ENCODE data around the gene MIXL1.
"Not testable (repeated sequence)": the region's sequence is repeated elsewhere in the genome, so short reads cannot be mapped to it uniquely, and the experiment has no call there.

MIXL1 gene

DNA sequence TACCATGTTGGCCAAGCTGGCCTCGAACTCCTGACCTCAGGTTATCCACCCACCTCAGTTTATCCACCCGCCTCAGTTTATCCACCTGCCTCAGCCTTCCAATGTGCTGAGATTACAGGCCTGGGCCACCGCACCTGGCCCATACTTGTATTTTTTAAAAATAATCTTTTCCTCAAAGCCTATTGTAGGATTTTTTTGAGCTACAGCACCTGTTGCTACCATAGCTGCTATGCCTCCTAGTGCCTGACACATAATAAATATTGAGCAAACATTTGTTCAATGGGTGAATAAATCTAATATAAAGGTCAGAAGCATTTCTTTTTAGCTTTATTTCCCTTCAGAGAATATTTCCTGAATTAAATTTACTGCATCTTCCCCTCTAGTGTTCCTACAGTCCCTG lies 21.2 kb upstream of the MIXL1 start:
- no CpG with 5 or more reads among the region's 3 CpGs for WGBS, 2 donors (ENCODE audit: extremely low coverage in 2 of 2, insufficient read length in 2 of 2, insufficient replicate concordance in 1 of 2)
- no peak overlapping the region for H3K27ac ChIP-seq (replicated peaks; ENCODE audit: low read length)
- no peak overlapping the region for H3K4ac ChIP-seq (ENCODE audit: low read length)

DNA sequence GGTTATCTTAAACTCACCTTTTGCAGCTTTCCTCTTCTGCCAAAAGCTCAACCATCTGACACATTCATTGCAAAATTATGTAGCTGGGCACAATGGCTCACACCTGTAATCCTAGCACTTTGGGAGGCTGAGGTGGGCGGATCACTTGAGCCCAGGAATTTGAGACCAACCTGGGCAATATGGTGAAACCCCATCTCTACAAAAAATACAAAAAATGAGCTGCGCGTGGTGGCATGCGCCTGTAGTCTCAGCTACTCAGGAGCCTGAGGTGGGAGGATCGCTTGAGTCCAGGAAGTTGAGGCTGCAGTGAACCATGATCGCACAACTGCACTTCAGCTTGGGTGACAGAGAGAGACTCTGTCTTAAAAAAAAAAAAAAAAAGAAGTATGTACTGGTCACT lies 20.8 kb upstream of the MIXL1 start:
- not testable (repeated sequence) for DNase-seq (ENCODE audit: low spot score); H2AK5ac ChIP-seq (ENCODE audit: low read depth, low read length)

More for the DNA sequence above, 21.2 kb upstream of the MIXL1 start:
- no peak for DNase-seq (ENCODE audit: low spot score)
- Histone ChIP-seq H3K27me3 (ENCODE audit: control insufficient read depth in 3 of 3, insufficient read depth in 3 of 3, low read depth in 1 of 3, low read length in 3 of 3) (no peaks in the 10 kb centered on the region), H2AK5ac (ENCODE audit: low read depth, low read length) (no peak overlapping the region), H2BK5ac (ENCODE audit: low read length) (no peak overlapping the region), H2AFZ (ENCODE audit: low read length) (no peak overlapping the region), H4K8ac (ENCODE audit: low read depth, low read length) (no peak overlapping the region), H3K36me3 (replicated peaks in 1 of 2; ENCODE audit: control insufficient read depth in 2 of 2, insufficient read depth in 2 of 2, low read length in 2 of 2) (no peaks in the 10 kb centered on the region), H3K4me3 (ENCODE audit: low read length in 2 of 2) (no peak overlapping the region), H3K9ac (ENCODE audit: low read depth, low read length, poor library complexity) (no peak overlapping the region), H2BK12ac (ENCODE audit: low read length) (no peak overlapping the region), H3K14ac (ENCODE audit: low read length) (no peak overlapping the region), H3K18ac (ENCODE audit: low read length) (no peak overlapping the region), H3K9me3 (replicated peaks in 1 of 2; ENCODE audit: control insufficient read depth in 2 of 2, insufficient read depth in 1 of 2, low read depth in 1 of 2, low read length in 2 of 2) (no peaks in the 10 kb centered on the region), H3K4me1 (ENCODE audit: control insufficient read depth in 2 of 2, insufficient read depth in 1 of 2, low read depth in 1 of 2, low read length in 2 of 2) (no peaks in the 10 kb centered on the region), H3K23ac (ENCODE audit: low read depth, low read length, poor library complexity) (no peak overlapping the region), H2BK15ac (ENCODE audit: low read length) (no peak overlapping the region), H3K79me1 (ENCODE audit: low read depth, low read length) (no peaks in the 10 kb centered on the region), H4K91ac (ENCODE audit: low read depth, low read length, poor library complexity) (no peak overlapping the region), H3K4me2 (ENCODE audit: insufficient read depth, low read length, poor library complexity, severe bottlenecking) (no peak overlapping the region), H2BK120ac (ENCODE audit: low read depth, low read length) (no peak overlapping the region)

DNA sequence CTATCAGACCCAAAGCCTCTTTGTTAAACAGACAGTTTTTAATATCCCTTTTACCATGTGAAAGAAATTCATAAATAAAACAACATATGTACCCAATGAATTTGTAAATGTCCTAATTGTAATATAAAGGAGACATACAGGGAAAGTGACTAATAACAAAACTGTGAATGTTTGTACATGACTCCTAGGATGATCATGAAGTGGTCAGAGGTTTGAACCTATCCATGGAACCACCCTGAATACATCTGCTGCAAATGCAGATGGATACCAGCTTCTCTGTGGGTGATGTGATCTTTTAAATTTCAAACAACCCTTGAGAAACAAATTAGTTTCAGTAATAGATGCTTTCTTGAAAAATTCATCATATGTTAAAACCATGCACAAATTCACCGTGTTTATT lies 20.2 kb upstream of the MIXL1 start:
- Histone ChIP-seq H3K23ac (ENCODE audit: low read depth, low read length, poor library complexity) (no peak overlapping the region), H2BK15ac (ENCODE audit: low read length) (no peak overlapping the region), H3K27ac (replicated peaks; ENCODE audit: low read length) (no peak overlapping the region), H4K91ac (ENCODE audit: low read depth, low read length, poor library complexity) (no peak overlapping the region), H3K4ac (ENCODE audit: low read length) (no peak overlapping the region), H2BK120ac (ENCODE audit: low read depth, low read length) (no peak overlapping the region), H2AFZ (ENCODE audit: low read length) (no peak overlapping the region), H3K9ac (ENCODE audit: low read depth, low read length, poor library complexity) (no peak overlapping the region), H3K4me3 (ENCODE audit: low read length in 2 of 2) (no peak overlapping the region), H3K27me3 (ENCODE audit: control insufficient read depth in 3 of 3, insufficient read depth in 3 of 3, low read depth in 1 of 3, low read length in 3 of 3) (no peaks in the 10 kb centered on the region), H3K4me1 (ENCODE audit: control insufficient read depth in 2 of 2, insufficient read depth in 1 of 2, low read depth in 1 of 2, low read length in 2 of 2) (no peaks in the 10 kb centered on the region), H3K9me3 (replicated peaks in 1 of 2; ENCODE audit: control insufficient read depth in 2 of 2, insufficient read depth in 1 of 2, low read depth in 1 of 2, low read length in 2 of 2) (no peaks in the 10 kb centered on the region), H2AK5ac (ENCODE audit: low read depth, low read length) (no peak overlapping the region), H2BK12ac (ENCODE audit: low read length) (no peak overlapping the region), H3K4me2 (ENCODE audit: insufficient read depth, low read length, poor library complexity, severe bottlenecking) (no peak overlapping the region), H3K18ac (ENCODE audit: low read length) (no peak overlapping the region), H3K14ac (ENCODE audit: low read length) (no peak overlapping the region), H3K79me1 (ENCODE audit: low read depth, low read length) (no peaks in the 10 kb centered on the region), H3K36me3 (replicated peaks in 1 of 2; ENCODE audit: control insufficient read depth in 2 of 2, insufficient read depth in 2 of 2, low read length in 2 of 2) (no peaks in the 10 kb centered on the region), H4K8ac (ENCODE audit: low read depth, low read length) (no peak overlapping the region), H2BK5ac (ENCODE audit: low read length) (no peak overlapping the region)
- no CpG with 5 or more reads among the region's 1 CpG for WGBS, 2 donors (ENCODE audit: extremely low coverage in 2 of 2, insufficient read length in 2 of 2, insufficient replicate concordance in 1 of 2)
- DNase-seq (ENCODE audit: low spot score), result no peak

More for the DNA sequence above, 20.8 kb upstream of the MIXL1 start:
- not testable (repeated sequence) for H4K91ac ChIP-seq (ENCODE audit: low read depth, low read length, poor library complexity); H3K4me1 ChIP-seq (ENCODE audit: control insufficient read depth in 2 of 2, insufficient read depth in 1 of 2, low read depth in 1 of 2, low read length in 2 of 2); H3K27ac ChIP-seq (replicated peaks; ENCODE audit: low read length); H4K8ac ChIP-seq (ENCODE audit: low read depth, low read length); H3K79me1 ChIP-seq (ENCODE audit: low read depth, low read length); H3K9me3 ChIP-seq (replicated peaks in 1 of 2; ENCODE audit: control insufficient read depth in 2 of 2, insufficient read depth in 1 of 2, low read depth in 1 of 2, low read length in 2 of 2); H3K4ac ChIP-seq (ENCODE audit: low read length); H2BK12ac ChIP-seq (ENCODE audit: low read length); H3K4me2 ChIP-seq (ENCODE audit: insufficient read depth, low read length, poor library complexity, severe bottlenecking); H2BK120ac ChIP-seq (ENCODE audit: low read depth, low read length); H3K4me3 ChIP-seq (ENCODE audit: low read length in 2 of 2); H3K23ac ChIP-seq (ENCODE audit: low read depth, low read length, poor library complexity); H3K9ac ChIP-seq (ENCODE audit: low read depth, low read length, poor library complexity); H3K14ac ChIP-seq (ENCODE audit: low read length); H3K36me3 ChIP-seq (replicated peaks in 1 of 2; ENCODE audit: control insufficient read depth in 2 of 2, insufficient read depth in 2 of 2, low read length in 2 of 2); H3K18ac ChIP-seq (ENCODE audit: low read length); H2AFZ ChIP-seq (ENCODE audit: low read length); H2BK5ac ChIP-seq (ENCODE audit: low read length); H2BK15ac ChIP-seq (ENCODE audit: low read length); H3K27me3 ChIP-seq (ENCODE audit: control insufficient read depth in 3 of 3, insufficient read depth in 3 of 3, low read depth in 1 of 3, low read length in 3 of 3)
- WGBS, 2 donors (ENCODE audit: extremely low coverage in 2 of 2, insufficient read length in 2 of 2, insufficient replicate concordance in 1 of 2), result no CpG with 5 or more reads among the region's 6 CpGs

DNA sequence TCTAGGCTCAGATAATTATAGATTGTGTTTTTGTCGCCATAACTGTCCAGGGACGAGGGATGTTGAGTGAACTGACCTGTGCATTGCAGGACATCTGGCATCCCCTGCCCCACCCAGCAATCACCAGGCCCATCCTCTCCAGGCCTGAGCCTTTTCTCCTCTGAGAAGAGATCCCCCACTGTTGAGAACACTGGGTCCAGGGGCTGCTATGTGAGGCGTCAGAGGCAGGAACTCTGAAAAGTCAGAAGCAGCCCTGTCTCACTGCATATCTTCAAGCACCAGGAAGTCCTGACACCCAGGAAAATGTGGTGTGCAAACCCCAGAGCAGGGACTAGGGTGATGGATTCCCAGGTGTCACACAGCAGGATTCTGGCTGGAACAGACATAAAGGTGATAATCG lies 19.8 kb upstream of the MIXL1 start:
- no peaks in the 10 kb centered on the region for H3K79me1 ChIP-seq (ENCODE audit: low read depth, low read length)
- H3K4me2 ChIP-seq (ENCODE audit: insufficient read depth, low read length, poor library complexity, severe bottlenecking), result no peak overlapping the region
- no peak overlapping the region for H3K14ac ChIP-seq (ENCODE audit: low read length)
- no peak overlapping the region for H2BK12ac ChIP-seq (ENCODE audit: low read length)
- H3K4me3 ChIP-seq (ENCODE audit: low read length in 2 of 2), result no peak overlapping the region
- H2AK5ac ChIP-seq (ENCODE audit: low read depth, low read length), result no peak overlapping the region
- H3K27ac ChIP-seq (replicated peaks; ENCODE audit: low read length), result no peak overlapping the region
- no peak overlapping the region for H2BK5ac ChIP-seq (ENCODE audit: low read length)
- H2AFZ ChIP-seq (ENCODE audit: low read length), result no peak overlapping the region
- WGBS, 2 donors (ENCODE audit: extremely low coverage in 2 of 2, insufficient read length in 2 of 2, insufficient replicate concordance in 1 of 2), result no CpG with 5 or more reads among the region's 4 CpGs
- H2BK120ac ChIP-seq (ENCODE audit: low read depth, low read length), result no peak overlapping the region
- H3K18ac ChIP-seq (ENCODE audit: low read length), result no peak overlapping the region
- no peak overlapping the region for H3K4ac ChIP-seq (ENCODE audit: low read length)
- H2BK15ac ChIP-seq (ENCODE audit: low read length), result no peak overlapping the region
- no peaks in the 10 kb centered on the region for H3K9me3 ChIP-seq (replicated peaks in 1 of 2; ENCODE audit: control insufficient read depth in 2 of 2, insufficient read depth in 1 of 2, low read depth in 1 of 2, low read length in 2 of 2)
- H3K23ac ChIP-seq (ENCODE audit: low read depth, low read length, poor library complexity), result no peak overlapping the region
- no peak overlapping the region for H4K91ac ChIP-seq (ENCODE audit: low read depth, low read length, poor library complexity)
- peaks cover 0 to 3% (median 0%) of the 10 kb centered on the region in 3 experiments for H3K27me3 ChIP-seq (ENCODE audit: control insufficient read depth in 3 of 3, insufficient read depth in 3 of 3, low read depth in 1 of 3, low read length in 3 of 3)
- H3K4me1 ChIP-seq (ENCODE audit: control insufficient read depth in 2 of 2, insufficient read depth in 1 of 2, low read depth in 1 of 2, low read length in 2 of 2), result no peaks in the 10 kb centered on the region
- no peaks in the 10 kb centered on the region for H3K36me3 ChIP-seq (replicated peaks in 1 of 2; ENCODE audit: control insufficient read depth in 2 of 2, insufficient read depth in 2 of 2, low read length in 2 of 2)
- no peak overlapping the region for H4K8ac ChIP-seq (ENCODE audit: low read depth, low read length)
- no peak for DNase-seq (ENCODE audit: low spot score)
- peak overlapping the region; percentile 45 for H3K9ac ChIP-seq (ENCODE audit: low read depth, low read length, poor library complexity)

Data from neuronal stem cell (in vitro differentiated cells).